Sigmoid colon (tissue), 4 donors: ENCODE measurements around the gene RNU6-7.

ENCODE experiments used
- CTCF ChIP-seq, 4 experiments: fragments of 450-650 bp in 3 of 4; fragments of 200-600 bp in 1 of 4; IDR thresholded peaks; one replicate each; pipeline ENCODE4 v1.5.1; 2016 to 2019; ENCODE audit warnings: antibody characterized with exemption in 4 of 4, mild to moderate bottlenecking in 3 of 4, moderate library complexity in 2 of 4
- EP300 ChIP-seq, 4 donors: sonication (generic); formaldehyde crosslinking; IDR thresholded peaks; one replicate each; pipeline ENCODE4 v1.6.1; 2017; ENCODE audit warnings: antibody characterized with exemption in 4 of 4

GRCh38 chr14:32201816-32202490 lies at the start of gene RNU6-7:
- TF ChIP-seq CTCF (IDR thresholded peaks at IDR 0.05): no peak
- no peak for TF ChIP-seq EP300 (IDR thresholded peaks at IDR 0.05)
